ENCODE results near the gene OVOL2. TPM values are rescaled to one million over a fixed set of nuclear protein-coding genes. Genes with fewer than 3 reads are reported as not detected.
"Not testable (repeated sequence)": the region's sequence is repeated elsewhere in the genome, so short reads cannot be mapped to it uniquely, and the experiment has no call there.

OVOL2 gene
- total RNA-seq = not detected in 2 replicates

- DNase-seq (ENCODE audit: low read depth, low spot score) = no peak
These were observed at the start of gene OVOL2 for GRCh38 chr20:18057101-18057993. TSS of gene OVOL2 (minus strand) at chr20:18057916. CDS start at chr20:18057634, 282 bp downstream.

GRCh38 chr20:18103497-18103896, 45.8 kb upstream of the OVOL2 start:
- no peak for DNase-seq (ENCODE audit: low read depth, low spot score)

GRCh38 chr20:18101125-18101810, 43.6 kb upstream of the OVOL2 start:
- DNase-seq (ENCODE audit: low read depth, low spot score) = no peak

- not testable (repeated sequence) for DNase-seq (ENCODE audit: low read depth, low spot score)
These were observed 42.9 kb upstream of the OVOL2 start for GRCh38 chr20:18100569-18100968.

GRCh38 chr20:18094191-18094590, 36.5 kb upstream of the OVOL2 start:
- no peak for DNase-seq (ENCODE audit: low read depth, low spot score)

GRCh38 chr20:18093388-18093787, 35.7 kb upstream of the OVOL2 start:
- DNase-seq (ENCODE audit: low read depth, low spot score) = no peak

- DNase-seq (ENCODE audit: low read depth, low spot score) = no peak
These were observed 35.2 kb upstream of the OVOL2 start for GRCh38 chr20:18092890-18093289.

- DNase-seq (ENCODE audit: low read depth, low spot score) = no peak
These were observed 33.9 kb upstream of the OVOL2 start for GRCh38 chr20:18091623-18092022.

- DNase-seq (ENCODE audit: low read depth, low spot score) = no peak
These were observed 32.8 kb upstream of the OVOL2 start for GRCh38 chr20:18090477-18090876.

GRCh38 chr20:18090044-18090443, 32.3 kb upstream of the OVOL2 start:
- DNase-seq (ENCODE audit: low read depth, low spot score) = no peak

- not testable (repeated sequence) for DNase-seq (ENCODE audit: low read depth, low spot score)
These were observed 31.1 kb upstream of the OVOL2 start for GRCh38 chr20:18088841-18089240.

GRCh38 chr20:18088298-18088697, 30.6 kb upstream of the OVOL2 start:
- not testable (repeated sequence) for DNase-seq (ENCODE audit: low read depth, low spot score)

- no peak for DNase-seq (ENCODE audit: low read depth, low spot score)
These were observed 29.3 kb upstream of the OVOL2 start for GRCh38 chr20:18087054-18087453.

GRCh38 chr20:18080836-18081235, 23.1 kb upstream of the OVOL2 start:
- DNase-seq (ENCODE audit: low read depth, low spot score) = not testable (repeated sequence)

GRCh38 chr20:18079756-18080353, 22.1 kb upstream of the OVOL2 start:
- DNase-seq (ENCODE audit: low read depth, low spot score) = no peak

GRCh38 chr20:18077157-18077556, 19.4 kb upstream of the OVOL2 start:
- no peak for DNase-seq (ENCODE audit: low read depth, low spot score)

- DNase-seq (ENCODE audit: low read depth, low spot score) = no peak
These were observed 14.8 kb upstream of the OVOL2 start for GRCh38 chr20:18072532-18072931.

GRCh38 chr20:18066421-18067333, 9.0 kb upstream of the OVOL2 start:
- DNase-seq (ENCODE audit: low read depth, low spot score) = no peak

GRCh38 chr20:18063676-18064075, 6.0 kb upstream of the OVOL2 start:
- no peak for DNase-seq (ENCODE audit: low read depth, low spot score)

- no peak for DNase-seq (ENCODE audit: low read depth, low spot score)
These were observed 1.9 kb upstream of the OVOL2 start for GRCh38 chr20:18059603-18060002.

Data from pulmonary artery endothelial cell (primary cell).